ENCODE measurements around the gene BACH2.
"Not testable (repeated sequence)": the region's sequence is repeated elsewhere in the genome, so short reads cannot be mapped to it uniquely, and the experiment has no call there.

The BACH2 gene

GRCh38 chr6:90183587-90184333 lies 112.9 kb downstream of the BACH2 start:
- no peak for DNase-seq (ENCODE audit: low read depth)

- DNase-seq (ENCODE audit: low read depth) = no peak
Observed at GRCh38 chr6:90180526-90180925, 116.1 kb downstream of the BACH2 start.

DNA sequence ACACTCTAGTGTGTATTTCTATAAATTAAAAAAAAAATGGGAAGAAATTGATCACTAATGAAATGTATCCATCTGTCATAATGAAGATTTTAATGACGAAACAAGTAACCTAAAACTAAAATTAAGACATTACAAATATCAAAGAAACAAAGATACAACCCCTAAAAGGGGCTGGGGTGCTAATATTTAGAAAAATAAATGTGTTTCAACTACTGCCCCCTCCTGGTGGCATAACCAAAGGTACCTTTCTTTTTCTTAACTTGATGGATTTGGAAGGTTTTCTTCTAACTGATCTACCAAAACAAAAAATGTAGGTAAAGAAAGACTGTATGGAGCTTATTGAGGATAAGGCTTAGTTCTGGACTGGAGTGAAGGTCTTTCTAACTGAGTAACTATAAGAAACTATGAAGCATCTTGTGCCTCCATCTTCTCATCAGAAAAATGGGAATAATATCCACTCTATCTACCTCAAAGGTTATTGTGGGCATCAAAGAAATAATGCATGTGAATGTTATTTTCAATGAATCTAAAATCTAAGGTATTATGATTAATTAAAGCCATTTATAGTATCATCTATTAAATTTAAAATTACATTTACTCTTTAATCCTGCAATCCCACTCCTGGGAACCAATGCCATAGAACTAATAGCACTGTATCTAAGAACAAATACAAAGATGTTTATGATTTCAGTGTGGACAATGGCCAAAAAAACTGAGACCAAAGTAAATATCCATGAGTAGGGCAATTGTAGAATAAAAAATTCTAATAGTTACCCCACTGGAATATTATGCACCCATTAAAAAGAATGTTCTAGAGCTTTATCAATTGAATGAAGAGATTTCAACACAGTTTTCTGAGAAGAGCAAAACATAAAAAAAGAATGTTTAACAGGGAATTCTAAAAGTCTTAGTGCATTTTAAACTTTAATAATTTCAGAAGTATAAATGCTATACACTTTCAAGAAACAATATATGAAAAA lies 117.2 kb downstream of the BACH2 start:
- no peak for DNase-seq (ENCODE audit: low read depth)

DNA sequence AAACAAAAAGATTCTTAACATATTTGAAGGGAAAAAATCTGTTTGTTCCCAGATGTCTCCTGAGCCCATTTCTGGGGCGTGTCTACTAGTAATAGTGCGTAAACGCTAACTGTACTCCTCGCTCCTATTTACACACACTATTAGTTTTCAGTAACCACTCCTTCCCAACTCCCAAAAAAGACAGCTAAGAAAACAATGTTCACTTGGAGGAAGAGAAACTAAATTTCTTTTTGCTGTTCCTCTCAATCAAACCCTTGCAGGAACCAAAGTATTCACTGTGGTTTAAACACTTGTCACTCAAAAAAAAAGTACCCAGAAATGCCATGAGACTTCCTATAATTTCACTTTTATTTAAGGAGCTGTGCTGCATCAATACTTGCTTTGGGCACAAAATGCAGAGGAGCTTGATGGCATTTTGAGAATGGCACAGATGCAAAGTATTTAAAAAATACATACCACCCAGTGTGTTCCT lies 118.2 kb downstream of the BACH2 start:
- no peak for DNase-seq (ENCODE audit: low read depth)

DNA sequence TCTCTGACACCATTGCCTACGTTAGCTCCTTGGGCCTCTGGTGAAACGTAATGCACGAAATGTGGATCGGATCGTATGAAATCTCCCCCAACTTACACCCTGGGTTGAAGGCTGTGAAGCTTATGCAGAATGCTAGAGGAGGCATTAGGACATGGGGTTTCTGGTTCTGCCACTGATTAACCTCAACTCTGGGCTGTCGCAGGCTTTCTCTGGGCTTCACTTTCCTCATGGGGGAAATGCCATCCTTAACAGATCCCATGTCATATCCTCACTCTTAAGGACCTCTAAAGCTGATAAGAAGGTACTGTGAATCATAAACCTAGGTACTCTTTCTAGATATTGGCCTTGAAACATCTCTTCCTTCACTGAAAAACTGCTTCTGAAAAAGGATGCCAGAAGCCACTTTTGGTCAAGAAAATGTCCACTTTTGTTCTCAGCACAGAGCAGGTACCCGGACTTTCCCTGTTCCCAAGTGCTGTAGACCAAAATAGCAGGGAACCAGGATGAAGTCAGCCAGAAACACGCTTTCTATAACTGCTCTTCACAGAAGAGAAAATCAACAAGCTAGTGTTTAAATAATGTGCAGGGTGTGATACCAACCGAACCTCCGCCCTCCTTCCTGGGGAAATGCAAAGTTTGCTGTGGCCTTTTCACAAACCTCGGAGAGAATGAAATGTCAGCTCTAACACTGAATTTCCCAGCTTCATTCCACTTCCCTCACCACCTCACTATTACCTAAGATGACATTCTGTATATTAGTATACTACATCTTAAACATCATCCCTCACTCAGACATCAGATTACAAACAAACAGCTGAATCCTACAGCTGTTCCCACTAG lies 118.9 kb downstream of the BACH2 start:
- DNase-seq (ENCODE audit: low read depth) = no peak

DNA sequence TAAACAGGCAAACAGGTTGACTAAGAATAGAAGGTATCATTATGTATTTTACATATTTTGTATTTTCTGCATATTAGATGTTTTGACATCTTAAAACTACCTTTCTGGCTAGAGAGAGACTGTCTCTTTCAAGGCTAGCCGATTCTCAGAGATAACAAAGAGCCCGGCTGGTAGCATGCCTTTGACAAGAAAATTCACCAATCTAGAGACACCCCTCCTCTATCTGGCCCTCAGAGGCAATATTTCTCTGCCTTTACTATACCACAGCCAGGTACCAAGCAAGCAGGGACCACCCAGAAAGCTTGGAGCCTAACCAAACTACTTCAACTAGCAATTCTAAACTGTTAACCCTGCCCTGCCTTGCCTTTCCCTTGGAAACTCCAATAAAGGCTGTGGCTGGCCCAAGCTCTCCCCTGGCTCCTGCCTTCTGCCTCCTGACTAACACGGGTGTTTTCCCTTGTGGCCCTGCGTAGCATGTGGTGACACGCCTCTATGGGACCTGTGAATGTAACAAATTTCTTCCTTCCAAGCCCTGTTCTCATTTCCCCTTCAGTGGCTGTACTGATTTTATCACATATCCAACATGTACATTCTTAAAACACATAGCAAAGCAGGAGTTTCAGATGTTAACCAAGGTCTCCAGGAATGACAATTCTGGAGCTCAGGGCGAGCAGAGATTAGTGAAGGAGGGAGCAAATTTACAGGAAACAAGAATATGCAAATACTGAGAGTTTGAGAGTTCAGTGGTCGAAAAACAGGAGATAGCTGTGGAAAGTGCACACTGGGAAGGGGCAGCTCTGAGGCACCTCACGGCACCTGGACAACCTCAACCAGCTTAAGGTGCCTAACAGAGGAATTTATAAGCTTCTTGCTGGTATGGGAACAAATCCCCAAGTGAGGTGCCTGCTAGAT lies 120.8 kb downstream of the BACH2 start:
- no peak for DNase-seq (ENCODE audit: low read depth)

- no peak for DNase-seq (ENCODE audit: low read depth)
Observed at GRCh38 chr6:90173262-90173925, 123.2 kb downstream of the BACH2 start.

GRCh38 chr6:90170601-90171000 lies 126.0 kb downstream of the BACH2 start:
- DNase-seq (ENCODE audit: low read depth) = no peak

- no peak for DNase-seq (ENCODE audit: low read depth)
Observed at GRCh38 chr6:90169374-90169773, 127.3 kb downstream of the BACH2 start.

GRCh38 chr6:90168693-90169131 lies 127.9 kb downstream of the BACH2 start:
- DNase-seq (ENCODE audit: low read depth) = no peak

- no peak for DNase-seq (ENCODE audit: low read depth)
Observed at GRCh38 chr6:90167514-90168379, 128.9 kb downstream of the BACH2 start.

DNA sequence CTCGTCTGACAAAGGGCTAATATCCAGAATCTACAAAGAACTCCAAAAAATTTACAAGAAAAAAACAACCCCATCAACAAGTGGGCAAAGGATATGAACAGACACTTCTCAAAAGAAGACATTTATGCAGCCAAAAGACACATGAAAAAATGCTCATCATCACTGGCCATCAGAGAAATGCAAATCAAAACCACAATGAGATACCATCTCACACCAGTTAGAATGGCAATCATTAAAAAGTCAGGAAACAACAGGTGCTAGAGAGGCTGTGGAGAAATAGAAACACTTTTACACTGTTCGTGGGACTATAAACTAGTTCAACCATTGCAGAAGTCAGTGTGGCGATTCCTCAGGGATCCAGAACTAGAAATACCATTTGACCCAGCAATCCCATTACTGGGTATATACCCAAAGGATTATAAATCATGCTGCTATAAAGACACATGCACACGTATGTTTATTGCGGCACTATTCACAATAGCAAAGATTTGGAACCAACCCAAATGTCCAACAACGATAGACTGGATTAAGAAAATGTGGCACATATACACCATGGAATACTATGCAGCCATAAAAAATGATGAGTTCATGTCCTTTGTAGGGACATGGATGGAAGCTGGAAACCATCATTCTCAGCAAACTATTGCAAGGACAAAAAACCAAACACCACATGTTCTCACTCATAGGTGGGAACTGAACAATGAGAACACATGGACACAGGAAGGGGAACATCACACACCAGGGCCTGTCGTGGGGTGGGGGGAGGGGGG lies 130.3 kb downstream of the BACH2 start:
- DNase-seq (ENCODE audit: low read depth) = not testable (repeated sequence)

DNA sequence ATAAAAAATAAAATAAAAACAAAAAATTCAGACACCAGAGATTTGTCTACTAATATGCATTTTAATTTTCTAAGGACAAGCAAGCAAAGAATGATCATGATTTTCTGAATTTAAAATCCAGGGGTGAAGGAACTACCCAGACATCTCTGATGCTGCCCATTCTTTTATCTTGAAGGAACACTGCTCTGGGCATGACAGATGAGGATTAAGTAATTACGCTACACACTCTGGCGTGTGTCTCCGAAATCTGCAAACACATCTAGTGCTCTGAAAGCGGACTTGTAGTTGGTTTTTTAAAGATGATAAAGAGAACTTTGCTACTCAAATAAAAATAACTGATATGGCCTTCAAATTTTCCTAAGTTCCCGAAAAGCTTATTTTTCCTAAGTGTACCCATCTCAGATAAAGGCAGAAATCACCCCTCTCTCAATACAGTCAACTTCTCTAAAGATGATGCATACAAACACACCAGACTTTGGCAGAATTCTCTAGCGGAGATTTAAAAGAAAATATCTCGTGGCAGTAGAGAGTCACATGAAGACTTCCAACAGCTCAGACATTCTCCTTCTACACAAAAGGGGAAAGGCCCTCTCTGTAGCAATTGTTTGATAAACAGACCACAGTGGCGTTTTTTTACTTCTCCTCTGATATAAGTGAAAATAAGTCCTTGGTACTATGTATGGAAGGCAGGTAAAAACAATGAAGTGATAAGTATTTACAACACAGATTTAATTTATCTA lies 133.8 kb downstream of the BACH2 start:
- DNase-seq (ENCODE audit: low read depth) = no peak

- DNase-seq (ENCODE audit: low read depth) = no peak
Observed at GRCh38 chr6:90160013-90160412, 136.6 kb downstream of the BACH2 start.

- DNase-seq (ENCODE audit: low read depth) = no peak
Observed at GRCh38 chr6:90159452-90159851, 137.2 kb downstream of the BACH2 start.

DNA sequence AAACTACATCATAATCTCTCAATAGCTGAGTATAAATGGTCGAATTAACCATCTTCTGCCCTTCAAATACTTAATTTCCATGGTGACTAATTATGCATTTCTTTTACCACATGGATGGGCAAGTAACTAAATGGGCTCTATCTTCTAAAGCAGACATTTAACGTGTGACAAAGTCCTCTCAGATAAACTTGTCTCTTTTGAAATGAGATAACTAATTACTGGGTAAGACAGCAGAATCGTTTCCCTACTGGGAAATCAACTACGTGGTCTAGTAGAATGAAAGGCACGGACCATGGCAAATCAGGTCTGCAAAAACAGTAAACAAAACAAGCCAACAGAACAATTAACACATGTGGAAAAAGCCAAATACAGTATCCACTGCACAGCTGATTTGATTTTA lies 137.7 kb downstream of the BACH2 start:
- DNase-seq (ENCODE audit: low read depth) = no peak

DNA sequence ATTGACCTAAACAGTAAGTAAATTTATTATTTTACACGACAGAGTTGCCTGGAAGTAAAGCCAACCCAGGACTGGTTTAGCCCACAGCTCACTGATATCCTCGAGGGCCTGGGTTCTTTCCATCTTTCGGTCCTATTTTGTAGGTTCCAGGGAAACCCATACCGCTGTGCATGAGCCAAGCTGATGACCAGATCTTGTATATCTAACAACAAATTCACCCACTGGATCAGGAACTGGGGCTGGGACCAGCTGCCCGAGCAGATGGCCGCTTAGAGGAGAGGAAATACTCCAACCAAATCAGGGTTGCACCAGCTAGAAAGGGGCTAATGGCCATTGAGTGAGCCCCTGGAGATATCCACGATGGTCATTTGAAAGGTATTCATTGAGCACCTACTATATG lies 139.2 kb downstream of the BACH2 start:
- no peak for DNase-seq (ENCODE audit: low read depth)

DNA sequence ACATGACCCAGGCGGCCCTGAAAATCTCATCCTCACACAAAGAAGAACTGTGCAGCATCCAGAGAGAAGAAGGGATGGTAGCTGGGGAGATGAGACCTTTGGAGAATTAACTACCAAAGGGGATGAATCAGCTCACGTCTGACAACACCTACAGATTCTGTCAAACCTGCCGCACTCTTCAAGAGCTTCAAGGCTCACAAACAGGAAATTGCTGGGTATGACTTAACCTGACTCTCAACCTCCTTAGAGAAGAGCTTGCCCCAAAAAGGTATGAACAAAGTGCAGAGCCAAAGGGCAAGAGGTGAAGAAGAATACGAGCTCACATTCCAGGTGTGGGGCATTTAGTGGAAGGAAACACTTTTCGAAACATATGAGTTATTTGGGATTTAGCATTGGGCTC lies 139.8 kb downstream of the BACH2 start:
- DNase-seq (ENCODE audit: low read depth) = no peak
